GM18499 (cell line): ENCODE measurements around the gene ZNF341.
"Not testable (repeated sequence)": the region's sequence is repeated elsewhere in the genome, so short reads cannot be mapped to it uniquely, and the experiment has no call there.

ENCODE experiments used
- ATAC-seq: cut with Tn5 transposase; IDR thresholded peaks from one replicate; pipeline ENCODE4 v1.9.1; 2021; ENCODE audit warnings: moderate number of reproducible peaks; ENCODE audit not compliant: insufficient read depth, unreplicated experiment

ZNF341 gene

DNA sequence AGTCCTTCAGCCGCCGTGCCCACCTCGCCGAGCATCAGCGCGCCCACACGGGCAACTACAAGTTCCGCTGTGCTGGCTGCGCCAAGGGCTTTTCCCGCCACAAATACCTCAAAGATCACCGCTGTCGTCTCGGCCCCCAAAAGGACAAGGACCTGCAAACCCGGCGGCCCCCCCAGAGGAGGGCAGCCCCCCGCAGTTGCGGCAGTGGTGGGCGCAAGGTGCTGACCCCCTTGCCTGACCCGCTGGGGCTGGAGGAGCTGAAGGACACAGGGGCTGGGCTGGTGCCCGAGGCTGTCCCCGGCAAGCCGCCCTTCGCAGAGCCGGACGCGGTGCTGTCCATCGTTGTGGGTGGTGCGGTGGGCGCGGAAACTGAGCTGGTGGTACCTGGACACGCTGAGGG is 59.2 kb downstream of the ZNF341 start:
- ATAC-seq = no peak

- no peak for ATAC-seq
Observed at GRCh38 chr20:33791540-33791939, 59.7 kb downstream of the ZNF341 start.

DNA sequence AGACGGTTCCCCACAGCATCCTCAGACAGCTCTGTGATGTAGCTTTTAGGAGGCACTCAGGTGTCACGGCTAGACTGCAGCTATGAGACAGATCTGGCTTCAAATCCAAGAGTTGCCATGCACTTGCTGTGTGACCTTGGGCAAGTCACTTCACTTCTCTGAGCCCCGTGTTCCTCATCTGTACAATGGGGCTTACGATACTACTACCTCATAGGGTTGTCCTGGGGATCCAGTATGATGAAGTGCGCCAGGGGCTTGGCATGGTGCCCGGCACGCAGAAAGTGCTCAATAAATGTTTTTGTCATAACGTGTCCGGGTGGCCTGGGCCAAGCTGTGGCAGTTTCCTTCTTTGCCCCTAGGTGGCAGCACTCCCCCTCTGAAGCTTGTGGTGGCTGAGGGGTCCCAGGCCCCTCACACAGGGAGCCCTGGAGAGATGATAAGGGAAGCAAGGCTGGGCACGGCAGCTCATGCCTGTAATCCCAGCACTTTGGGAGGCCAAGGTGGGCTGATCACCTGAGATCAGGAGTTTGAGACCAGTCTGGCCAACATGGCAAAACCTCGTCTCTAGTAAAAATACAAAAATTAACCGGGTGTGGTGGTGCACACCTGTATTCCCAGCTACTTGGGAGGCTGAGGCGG is 60.3 kb downstream of the ZNF341 start:
- no peak for ATAC-seq

GRCh38 chr20:33792598-33792989 is 60.8 kb downstream of the ZNF341 start:
- not testable (repeated sequence) for ATAC-seq

GRCh38 chr20:33793011-33793931 is 61.5 kb downstream of the ZNF341 start:
- no peak for ATAC-seq

DNA sequence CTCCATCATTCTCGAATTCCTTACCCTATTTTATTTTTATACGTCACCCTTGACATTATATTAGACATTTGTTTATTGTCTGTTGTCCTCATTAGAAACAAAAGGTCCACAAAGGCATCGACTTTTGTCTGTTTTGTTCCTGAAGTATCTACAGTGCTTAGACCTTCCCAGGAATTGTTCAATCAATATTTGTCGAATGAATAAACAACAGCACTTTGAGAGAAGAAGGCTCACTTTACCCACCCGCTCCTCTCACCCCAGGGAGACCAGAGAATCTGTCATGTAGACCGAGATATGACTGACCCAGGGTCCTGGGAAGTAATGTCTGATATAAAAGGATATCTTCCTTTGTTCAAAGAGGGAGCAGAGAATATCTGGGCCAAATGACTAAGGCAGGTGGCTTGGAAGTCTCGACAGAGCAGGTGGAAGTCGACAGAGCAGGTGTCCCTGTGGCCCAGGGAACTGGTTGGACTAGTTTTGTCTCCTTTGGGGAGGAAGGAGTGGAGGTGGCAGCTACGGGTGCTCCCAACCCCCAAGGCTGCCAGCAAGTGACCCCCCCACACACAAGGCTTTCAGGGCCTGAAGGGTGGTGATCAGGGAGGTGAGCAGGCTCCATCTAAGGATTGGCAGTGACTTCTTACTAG is 64.6 kb downstream of the ZNF341 start:
- no peak for ATAC-seq

- no peak for ATAC-seq
Observed at GRCh38 chr20:33796907-33797544, 65.2 kb downstream of the ZNF341 start.

- ATAC-seq = no peak
Observed at GRCh38 chr20:33798444-33798843, 66.6 kb downstream of the ZNF341 start.

DNA sequence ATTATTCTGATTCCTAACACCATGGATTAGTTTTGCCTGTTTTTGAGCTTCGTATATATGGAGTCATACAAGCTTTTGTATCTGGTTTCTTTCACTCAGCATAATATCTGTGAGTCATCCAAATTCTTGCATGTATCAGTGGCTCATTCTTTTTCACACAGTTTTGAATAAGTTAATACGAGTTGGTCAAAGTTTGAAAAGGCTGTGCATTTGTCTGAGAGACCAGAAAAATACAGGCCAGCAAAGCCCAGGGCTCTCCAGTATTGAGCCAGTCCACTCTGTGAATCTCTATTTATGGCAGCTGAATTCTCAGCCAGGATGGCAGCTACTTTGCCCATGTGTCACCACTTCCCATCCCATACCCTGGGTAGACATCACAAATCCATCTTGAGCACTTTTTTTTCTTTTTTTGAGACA is 72.1 kb downstream of the ZNF341 start:
- no peak for ATAC-seq

DNA sequence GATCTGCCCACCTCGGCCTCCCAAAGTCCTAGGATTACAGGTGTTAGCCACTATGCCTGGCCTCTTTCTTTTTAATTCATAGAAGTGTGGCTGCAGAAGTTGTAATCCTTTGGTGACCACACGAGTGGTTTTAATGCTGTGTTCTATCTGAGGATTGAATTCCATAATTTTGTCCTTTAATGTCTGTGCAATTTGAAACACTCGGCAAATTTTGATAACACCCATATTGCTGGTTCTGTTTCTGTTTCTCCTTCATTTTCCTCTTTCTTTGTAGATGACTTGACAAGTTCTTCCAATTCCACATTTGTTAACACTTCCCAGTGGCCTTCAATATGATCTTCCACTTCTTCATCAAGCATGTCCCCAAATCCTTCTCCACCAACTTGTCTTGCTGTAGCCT is 76.6 kb downstream of the ZNF341 start:
- ATAC-seq = no peak

DNA sequence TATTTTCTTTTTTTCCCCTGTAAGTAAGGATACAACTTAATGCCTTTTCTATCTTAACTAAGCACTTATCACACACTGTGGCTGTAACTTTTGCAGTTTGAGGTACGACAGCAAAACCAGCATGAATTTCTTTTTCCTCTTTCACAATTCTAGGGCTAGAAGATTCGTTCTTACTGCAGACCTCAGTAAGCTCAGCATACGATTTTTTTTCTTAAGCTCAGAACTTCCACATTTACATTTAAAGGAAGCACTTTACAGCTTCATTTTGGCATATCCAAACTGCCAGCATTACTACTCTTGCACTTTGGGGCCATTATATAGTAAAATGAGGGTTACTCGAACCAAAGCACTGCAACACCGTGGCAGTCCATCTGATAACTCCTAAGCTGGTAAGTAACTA is 78.5 kb downstream of the ZNF341 start:
- ATAC-seq = no peak

- ATAC-seq = peak; percentile 89
Observed at GRCh38 chr20:33810885-33811775, 79.3 kb downstream of the ZNF341 start, which contains the start of gene CHMP4B. Gene CHMP4B (plus strand): TSS chr20:33811348. CDS start chr20:33811469, 121 bp downstream.

DNA sequence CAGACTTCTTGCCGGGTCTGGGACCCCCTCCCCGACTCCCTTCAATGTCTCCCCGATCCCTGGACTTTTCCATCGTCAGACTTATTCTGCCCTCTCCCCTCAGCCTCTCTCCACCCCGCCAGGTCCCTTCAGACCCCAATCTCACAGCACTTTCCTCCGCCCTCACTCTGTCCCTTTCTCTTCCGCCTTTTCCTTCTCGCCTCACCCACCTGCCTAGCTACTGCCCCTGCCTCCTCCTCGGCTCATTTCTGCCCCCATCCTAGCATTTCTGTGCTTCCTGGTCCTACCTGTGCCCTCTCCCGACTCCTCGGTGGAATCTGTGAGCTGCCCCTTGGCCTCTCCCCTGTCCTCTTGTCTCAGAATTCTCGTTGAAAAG is 80.0 kb downstream of the ZNF341 start:
- ATAC-seq = no peak

DNA sequence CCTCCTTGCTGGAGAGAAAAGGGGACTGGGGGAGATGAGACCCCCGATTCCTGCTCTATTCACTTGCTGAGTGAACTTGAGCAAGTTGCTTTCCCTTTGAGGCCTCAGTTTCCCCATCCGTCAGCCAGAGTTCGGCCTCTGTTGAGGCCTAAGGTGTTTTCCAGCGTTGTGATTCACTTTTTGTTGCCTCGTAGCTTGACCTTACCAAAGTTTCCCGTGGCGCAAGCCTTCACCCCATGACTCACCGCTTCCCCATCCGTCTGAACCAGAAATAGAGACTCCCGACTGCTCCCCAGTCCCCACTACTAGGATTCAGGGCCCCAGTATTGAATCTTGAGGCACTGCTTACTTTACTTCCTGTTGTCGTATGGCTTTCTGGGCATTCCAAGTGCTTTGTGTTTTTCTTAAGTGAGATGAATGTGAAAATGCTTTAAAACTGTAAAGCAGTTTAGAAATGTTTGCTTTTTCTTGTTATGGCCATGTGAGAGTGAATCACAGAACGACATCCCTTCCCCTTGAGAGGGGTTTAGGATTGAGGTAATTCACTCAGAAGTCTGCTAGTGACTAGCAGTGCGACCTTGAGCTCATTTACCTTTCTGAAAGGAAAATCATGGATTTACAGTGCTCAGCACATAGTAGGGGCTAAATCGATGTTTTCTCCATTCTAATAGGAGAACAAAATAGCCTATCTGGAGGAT is 80.5 kb downstream of the ZNF341 start:
- ATAC-seq = no peak

- no peak for ATAC-seq
Observed at GRCh38 chr20:33812908-33813462, 81.2 kb downstream of the ZNF341 start.

DNA sequence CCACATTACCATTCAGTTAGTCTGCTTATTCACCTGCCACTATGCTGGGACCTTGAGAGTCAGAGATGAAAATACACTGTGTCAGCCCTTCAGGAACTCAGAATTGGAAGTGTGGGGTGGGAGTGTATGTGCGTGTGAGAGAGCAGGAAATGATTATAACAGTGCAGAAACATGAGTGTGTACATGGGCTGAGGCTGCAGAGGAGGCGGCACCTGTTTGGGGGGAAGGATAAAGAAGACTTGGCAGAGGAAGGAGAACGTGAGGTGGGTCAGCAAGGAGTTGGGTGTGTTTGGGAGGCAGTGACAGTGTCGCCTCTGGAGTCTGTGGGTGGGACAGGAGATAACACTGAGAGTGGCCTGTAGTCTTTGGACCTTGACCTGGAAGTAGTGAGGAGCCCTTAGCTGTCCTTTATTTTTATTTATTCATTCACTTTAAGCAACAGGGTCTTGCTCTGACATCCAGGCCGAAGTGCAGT is 82.5 kb downstream of the ZNF341 start:
- ATAC-seq = no peak

DNA sequence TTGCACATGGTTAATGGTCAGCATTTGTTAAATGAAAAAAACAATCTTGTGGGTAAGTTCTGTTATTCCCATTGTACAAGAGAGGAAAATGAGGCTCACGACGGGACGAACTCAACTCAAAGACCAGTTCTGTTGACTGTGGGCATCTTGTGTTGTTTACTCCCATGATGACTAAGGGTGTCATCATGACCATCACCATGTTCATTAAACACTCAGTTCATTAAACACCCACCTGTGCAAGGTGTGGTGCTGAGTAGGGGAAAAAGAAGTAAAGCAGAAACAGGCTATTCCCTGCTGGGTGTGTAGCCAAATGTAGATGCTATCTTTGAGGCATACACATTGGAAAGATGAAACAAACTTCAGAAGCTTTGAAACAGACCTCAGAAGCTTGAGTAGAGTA is 83.9 kb downstream of the ZNF341 start:
- ATAC-seq = no peak

- ATAC-seq = no peak
Observed at GRCh38 chr20:33816191-33816590, 84.4 kb downstream of the ZNF341 start.

DNA sequence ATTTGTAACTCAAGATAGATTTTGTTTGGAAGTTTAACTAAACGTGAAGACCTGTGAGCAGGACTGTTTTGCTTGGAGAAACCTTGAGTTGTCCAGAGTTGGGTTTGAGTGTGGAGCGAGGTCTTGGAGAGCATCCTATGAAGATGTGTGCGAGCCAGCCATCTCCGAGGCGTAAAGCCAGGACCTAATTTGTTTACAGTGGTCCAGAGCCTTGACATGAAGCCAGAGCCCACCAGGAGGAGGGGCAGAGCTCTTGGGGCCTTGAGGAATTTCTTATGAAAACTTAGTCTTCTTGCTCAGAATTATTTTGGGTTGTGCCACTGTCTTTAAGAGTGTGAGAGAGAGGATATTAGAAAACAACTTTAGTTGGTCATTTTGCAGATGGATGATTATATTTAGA is 85.6 kb downstream of the ZNF341 start:
- no peak for ATAC-seq
